Stomach (tissue), 4 donors: ENCODE data around the gene MIP.

Experiments
- CTCF ChIP-seq, 7 experiments: fragments of 450-650 bp in 4 of 7; fragments of 200-600 bp in 3 of 7; sonication (generic) in 3 of 7; IDR thresholded peaks; one replicate each; pipeline ENCODE4 v1.5.1; 2016 to 2019; ENCODE audit warnings: antibody characterized with exemption in 7 of 7, control low read depth in 2 of 7, mild to moderate bottlenecking in 1 of 7
- EP300 ChIP-seq: sonication (generic); formaldehyde crosslinking; IDR thresholded peaks from one replicate; pipeline ENCODE4 v1.6.1; 2017; ENCODE audit warnings: antibody characterized with exemption
- POLR2AphosphoS5 ChIP-seq, 3 donors: sonication (generic); formaldehyde crosslinking; IDR thresholded peaks; one replicate each; pipeline ENCODE4 v1.6.1; 2016; ENCODE audit warnings: antibody characterized with exemption in 3 of 3

GRCh38 chr12:56490360-56490759, 35.9 kb upstream of the MIP start:
- TF ChIP-seq CTCF (IDR thresholded peaks at IDR 0.05) = no peak
- TF ChIP-seq POLR2AphosphoS5 (IDR thresholded peaks at IDR 0.05) = no peak
- no peak for TF ChIP-seq EP300
